GM18951 (cell line): ENCODE measurements around the gene QRSL1.
"Not testable (repeated sequence)": the region's sequence is repeated elsewhere in the genome, so short reads cannot be mapped to it uniquely, and the experiment has no call there.

Experiments used
- POLR2A ChIP-seq: IDR thresholded peaks from 4 replicates; pipeline ENCODE4 v1.6.1; 2011; ENCODE audit warnings: mild to moderate bottlenecking; ENCODE audit not compliant: insufficient read length, insufficient read depth; ENCODE audit errors: extremely low read depth
- in situ Hi-C: fragments of 300-500 bp; cut with MboI; formaldehyde crosslinking; loops from one replicate; pipeline ENCODE4 v1.12.0; 2022; ENCODE audit warnings: low sequenced_read_pairs, mixed read lengths, inconsistent platforms; ENCODE audit not compliant: unreplicated experiment

The QRSL1 gene

DNA sequence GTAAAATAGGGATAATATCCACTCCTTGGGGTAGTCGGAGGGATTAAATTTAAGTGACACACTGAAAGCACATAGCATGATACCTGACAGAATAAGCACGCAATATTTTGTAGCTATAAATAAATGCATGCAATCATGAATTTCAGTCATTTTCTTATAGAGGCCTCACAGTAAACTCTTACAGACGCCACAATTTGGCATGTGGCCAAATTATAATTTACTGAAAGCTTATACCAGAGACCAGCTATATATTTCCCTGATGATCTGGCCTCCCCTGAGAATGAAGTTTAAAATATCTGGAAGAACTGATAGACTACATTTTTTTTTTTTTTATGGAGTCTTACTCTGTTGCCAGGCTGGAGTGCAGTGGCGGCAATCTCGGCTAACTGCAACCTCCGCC, 40.9 kb downstream of the QRSL1 start:
- in situ Hi-C loops = no loop called here
- no peak for TF ChIP-seq POLR2A

- in situ Hi-C loops = no loop called here
- TF ChIP-seq POLR2A = no peak
Measured at GRCh38 chr6:106671651-106672050, 42.3 kb downstream of the QRSL1 start.

DNA sequence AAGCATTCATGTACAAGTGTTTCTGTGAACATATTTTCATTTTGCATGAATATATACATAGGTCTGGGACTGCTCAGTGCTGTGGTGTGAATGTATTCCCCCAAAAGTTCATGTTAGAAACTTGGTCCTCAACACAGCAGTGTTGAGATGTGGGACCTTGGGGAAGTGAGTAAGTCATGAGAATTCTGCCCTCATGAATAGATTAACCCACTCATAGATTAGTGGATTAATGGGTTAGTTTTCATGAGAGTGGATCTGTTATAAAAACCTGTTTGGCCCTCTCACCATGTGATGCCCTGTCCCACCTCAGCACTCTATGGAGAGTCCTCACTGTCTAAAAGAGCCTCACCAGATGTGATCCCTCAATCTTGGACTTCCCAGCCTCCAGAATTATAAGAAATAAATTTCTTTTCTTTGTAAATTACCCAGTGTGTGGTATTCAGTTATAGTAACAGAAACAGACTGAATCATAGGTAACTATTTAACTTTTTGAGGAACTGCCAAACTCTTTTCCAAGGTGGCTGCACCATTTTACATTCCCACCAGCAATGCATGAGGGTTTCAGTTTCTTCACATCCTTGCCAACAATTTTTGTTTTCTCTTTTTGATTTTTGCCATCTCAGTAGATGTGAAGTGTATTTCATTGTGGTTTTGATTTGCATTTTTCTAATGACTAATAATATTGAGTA, 45.3 kb downstream of the QRSL1 start:
- in situ Hi-C loops = no loop called here
- no peak for TF ChIP-seq POLR2A

- no peak for TF ChIP-seq POLR2A
- in situ Hi-C loops = no loop called here
Measured at GRCh38 chr6:106677282-106677681, 47.9 kb downstream of the QRSL1 start.

DNA sequence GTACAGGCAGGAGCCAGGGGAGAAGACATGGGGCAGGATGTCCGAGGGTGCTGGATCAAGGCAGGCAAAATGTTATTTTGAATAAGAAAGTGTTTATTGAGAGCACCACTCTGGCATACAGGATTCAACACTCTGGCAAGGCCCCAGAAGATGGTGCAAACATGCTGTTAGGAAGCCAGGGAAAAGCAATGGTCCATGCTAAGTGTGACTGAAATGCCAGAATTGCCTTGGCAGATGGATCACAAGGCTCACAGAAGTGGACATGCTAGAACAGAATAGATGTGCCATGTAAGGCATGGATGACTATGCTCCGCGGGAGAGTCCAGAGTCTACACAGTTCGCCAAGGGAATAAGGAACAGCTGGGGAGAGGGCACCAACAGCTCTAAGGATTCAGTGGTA, 54.6 kb downstream of the QRSL1 start:
- in situ Hi-C loops = no loop called here
- TF ChIP-seq POLR2A = no peak

- in situ Hi-C loops = no loop called here
- TF ChIP-seq POLR2A = no peak
Measured at GRCh38 chr6:106685833-106686232, 56.5 kb downstream of the QRSL1 start.

GRCh38 chr6:106688177-106688951, 59.0 kb downstream of the QRSL1 start:
- in situ Hi-C loops = no loop called here
- TF ChIP-seq POLR2A = no peak

DNA sequence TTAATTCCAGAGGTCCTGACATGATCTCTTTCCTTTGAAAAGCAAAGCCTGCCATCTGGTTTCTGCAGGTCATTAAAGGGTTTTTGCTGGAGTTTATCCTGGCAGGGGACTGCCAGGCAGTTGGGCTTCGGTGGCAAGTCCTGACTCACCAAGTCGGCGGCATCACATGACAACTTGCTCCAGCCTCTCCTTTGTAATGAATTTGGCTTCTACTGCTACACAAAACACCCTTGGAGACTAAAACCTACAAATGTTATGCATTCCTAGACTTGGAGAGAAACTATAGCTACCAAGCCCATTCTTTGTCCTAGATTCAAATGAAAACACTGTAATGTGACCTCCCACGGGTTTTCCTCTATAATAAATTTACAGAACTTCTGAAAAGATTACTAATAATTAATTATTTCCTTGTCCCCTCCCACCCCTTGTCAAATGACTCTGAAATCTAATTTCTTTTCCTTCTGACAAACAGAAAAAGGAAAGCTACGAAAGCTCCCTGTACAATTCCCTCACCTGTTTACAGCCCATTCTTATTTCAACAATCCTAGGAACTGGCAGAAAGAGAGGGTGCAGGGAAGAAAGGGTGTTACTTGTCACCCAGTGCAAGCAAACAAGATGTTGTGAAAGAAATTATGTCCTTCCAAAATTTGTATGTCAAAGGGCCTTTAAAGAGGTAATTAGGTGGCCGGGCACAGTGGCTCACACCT, 62.9 kb downstream of the QRSL1 start:
- TF ChIP-seq POLR2A = no peak
- in situ Hi-C loops = no loop called here

DNA sequence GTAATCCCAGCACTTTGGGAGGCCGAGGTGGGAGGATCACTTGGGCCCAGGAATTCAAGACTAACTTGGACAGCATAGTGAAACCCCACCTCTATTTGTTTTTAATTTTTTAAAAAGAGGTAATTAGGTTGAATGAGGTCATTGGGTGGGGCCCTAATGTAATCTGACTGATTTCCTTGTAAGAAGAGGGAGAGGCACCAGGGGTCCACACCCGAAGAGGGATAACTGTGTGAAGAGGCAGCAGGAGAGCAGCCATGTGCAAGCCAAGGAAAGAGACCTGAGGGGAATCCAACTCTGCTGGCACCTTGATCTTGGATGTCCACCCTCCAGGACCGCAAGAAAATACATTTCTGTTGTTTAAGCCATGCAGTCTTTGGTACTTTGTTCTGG, 63.4 kb downstream of the QRSL1 start:
- in situ Hi-C loops = no loop called here
- no peak for TF ChIP-seq POLR2A

GRCh38 chr6:106693418-106693817, 64.0 kb downstream of the QRSL1 start:
- in situ Hi-C loops = no loop called here
- no peak for TF ChIP-seq POLR2A

- no peak for TF ChIP-seq POLR2A
- in situ Hi-C loops = no loop called here
Measured at GRCh38 chr6:106694343-106694742, 65.0 kb downstream of the QRSL1 start.

GRCh38 chr6:106700581-106700980, 71.2 kb downstream of the QRSL1 start:
- no peak for TF ChIP-seq POLR2A
- in situ Hi-C loops = no loop called here

DNA sequence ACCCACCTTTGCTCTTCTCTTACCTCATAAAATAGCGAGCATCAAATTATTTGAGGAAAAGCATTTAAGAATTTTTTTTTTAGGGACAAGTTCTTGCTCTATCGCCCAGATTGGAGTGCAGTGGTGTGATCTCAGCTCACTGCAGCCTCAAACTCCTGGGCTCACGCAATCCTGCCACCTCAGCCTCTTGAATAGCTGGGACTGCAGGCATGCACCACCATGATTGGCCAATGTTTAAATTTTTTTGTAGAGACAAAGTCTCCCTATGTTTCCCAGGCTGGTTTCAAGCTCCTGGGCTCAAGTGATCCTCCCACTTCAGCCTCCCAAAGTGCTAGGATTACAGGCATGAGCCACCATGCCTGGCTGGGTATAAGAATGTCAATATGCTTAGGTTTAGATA, 71.8 kb downstream of the QRSL1 start:
- in situ Hi-C loops = not testable (repeated sequence)

- in situ Hi-C loops = no loop called here
- no peak for TF ChIP-seq POLR2A
Measured at GRCh38 chr6:106702046-106702445, 72.7 kb downstream of the QRSL1 start.
